Ovary (tissue), 3 donors: ENCODE results near the gene SLAIN1.

Source experiments
- POLR2A ChIP-seq: fragments of 450-650 bp; IDR thresholded peaks from one replicate; pipeline ENCODE4 v1.6.1; 2017; ENCODE audit warnings: antibody characterized with exemption, mild to moderate bottlenecking, moderate library complexity
- TF ChIP-seq, protein P1 (sequence below), 3 donors: fragments of 450-650 bp in 2 of 3; fragments of 200-600 bp in 1 of 3; IDR thresholded peaks; one replicate each; pipeline versions ENCODE4 v1.5.1 to v1.8.0; 2016 to 2022; ENCODE audit warnings: antibody characterized with exemption in 3 of 3, mild to moderate bottlenecking in 1 of 3
- donor health status: DM: no; HTN: no; CAD: no.

DNA sequence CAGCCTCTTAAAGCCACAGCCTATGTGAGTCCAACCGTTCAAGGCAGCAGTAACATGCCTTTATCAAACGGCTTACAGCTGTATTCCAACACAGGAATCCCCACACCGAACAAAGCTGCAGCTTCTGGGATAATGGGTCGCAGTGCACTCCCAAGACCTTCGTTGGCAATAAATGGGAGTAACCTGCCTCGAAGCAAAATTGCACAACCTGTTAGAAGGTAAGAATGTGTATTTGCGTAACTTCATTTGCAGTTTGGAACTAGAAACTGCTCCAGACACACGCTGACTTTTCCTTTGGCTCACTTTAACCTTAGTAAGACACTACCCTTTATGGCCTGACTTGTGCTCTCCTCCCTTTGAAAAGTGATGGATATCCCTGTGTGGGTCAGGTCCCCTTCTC is 63.4 kb downstream of the SLAIN1 start:
- TF ChIP-seq, protein P1, sequence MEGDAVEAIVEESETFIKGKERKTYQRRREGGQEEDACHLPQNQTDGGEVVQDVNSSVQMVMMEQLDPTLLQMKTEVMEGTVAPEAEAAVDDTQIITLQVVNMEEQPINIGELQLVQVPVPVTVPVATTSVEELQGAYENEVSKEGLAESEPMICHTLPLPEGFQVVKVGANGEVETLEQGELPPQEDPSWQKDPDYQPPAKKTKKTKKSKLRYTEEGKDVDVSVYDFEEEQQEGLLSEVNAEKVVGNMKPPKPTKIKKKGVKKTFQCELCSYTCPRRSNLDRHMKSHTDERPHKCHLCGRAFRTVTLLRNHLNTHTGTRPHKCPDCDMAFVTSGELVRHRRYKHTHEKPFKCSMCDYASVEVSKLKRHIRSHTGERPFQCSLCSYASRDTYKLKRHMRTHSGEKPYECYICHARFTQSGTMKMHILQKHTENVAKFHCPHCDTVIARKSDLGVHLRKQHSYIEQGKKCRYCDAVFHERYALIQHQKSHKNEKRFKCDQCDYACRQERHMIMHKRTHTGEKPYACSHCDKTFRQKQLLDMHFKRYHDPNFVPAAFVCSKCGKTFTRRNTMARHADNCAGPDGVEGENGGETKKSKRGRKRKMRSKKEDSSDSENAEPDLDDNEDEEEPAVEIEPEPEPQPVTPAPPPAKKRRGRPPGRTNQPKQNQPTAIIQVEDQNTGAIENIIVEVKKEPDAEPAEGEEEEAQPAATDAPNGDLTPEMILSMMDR (IDR thresholded peaks at IDR 0.05): no peak
- no peak for TF ChIP-seq POLR2A
